A549 (cell line): ENCODE data around the gene BCORL1.

Experiments used
- CTCF ChIP-seq: fragments of >200 bp; sonication (Bioruptor Twin); formaldehyde crosslinking; IDR thresholded peaks from 3 replicates; pipeline ENCODE4 v1.5.1; 2016
- MYC ChIP-seq: IDR thresholded peaks from 2 replicates; pipeline ENCODE4 v1.6.1; 2012; ENCODE audit warnings: mild to moderate bottlenecking, inconsistent platforms, low read length, improper control_type of control experiment, borderline replicate concordance
- POLR2A ChIP-seq: IDR thresholded peaks from 2 replicates; pipeline ENCODE4 v1.6.1; 2012; ENCODE audit warnings: mild to moderate bottlenecking, low read length
- RNF2 ChIP-seq: fragments of 200-600 bp; sonication (generic); IDR thresholded peaks from 2 replicates; pipeline ENCODE4 v1.6.1; 2016; ENCODE audit warnings: low read depth, mild to moderate bottlenecking, antibody characterized with exemption, moderate library complexity, borderline replicate concordance
- ZFP36 ChIP-seq: fragments of 450-650 bp; IDR thresholded peaks from 2 replicates; pipeline ENCODE4 v1.6.1; 2014; ENCODE audit warnings: borderline replicate concordance; ENCODE audit not compliant: partially characterized antibody

DNA sequence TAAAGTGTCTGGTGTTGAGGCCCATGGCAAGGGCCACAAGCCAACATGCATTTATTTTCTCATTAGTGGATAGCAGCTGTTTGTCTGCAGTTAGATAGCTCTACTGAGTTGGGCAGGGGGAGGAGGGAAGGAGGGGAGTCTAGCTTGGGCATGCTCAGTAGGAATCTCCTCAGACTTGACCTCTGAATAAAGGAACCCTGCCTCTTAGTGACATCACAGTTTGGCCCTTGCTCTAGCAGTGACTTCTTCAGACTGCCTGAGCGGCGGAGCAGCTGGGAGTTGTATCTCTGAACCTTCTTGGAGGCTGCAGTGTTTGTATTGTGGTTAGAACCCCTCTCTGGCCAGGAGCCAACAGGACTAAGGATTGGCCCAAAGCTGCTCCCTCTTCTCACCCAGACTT, 57.4 kb downstream of the BCORL1 start:
- TF ChIP-seq POLR2A = no peak
- TF ChIP-seq CTCF = no peak
- TF ChIP-seq MYC = no peak
- TF ChIP-seq ZFP36 = no peak
- TF ChIP-seq RNF2 = no peak
